GM19468 (cell line): ENCODE measurements around the gene LDLRAD3.
"Not testable (repeated sequence)": the region's sequence is repeated elsewhere in the genome, so short reads cannot be mapped to it uniquely, and the experiment has no call there.

Experiments
- ATAC-seq: cut with Tn5 transposase; IDR thresholded peaks from one replicate; pipeline ENCODE4 v1.9.1; 2021; ENCODE audit warnings: mild to moderate bottlenecking, moderate library complexity, moderate number of reproducible peaks; ENCODE audit not compliant: unreplicated experiment; ENCODE audit errors: extremely low read depth

Gene LDLRAD3

GRCh38 chr11:35943713-35944502 is at the start of gene LDLRAD3:
Gene LDLRAD3 (plus strand): TSS chr11:35944062. CDS start chr11:35944099, 37 bp downstream.
- ATAC-seq: peak; percentile 39

GRCh38 chr11:35897019-35897418 is 46.8 kb upstream of the LDLRAD3 start:
- ATAC-seq: no peak

DNA sequence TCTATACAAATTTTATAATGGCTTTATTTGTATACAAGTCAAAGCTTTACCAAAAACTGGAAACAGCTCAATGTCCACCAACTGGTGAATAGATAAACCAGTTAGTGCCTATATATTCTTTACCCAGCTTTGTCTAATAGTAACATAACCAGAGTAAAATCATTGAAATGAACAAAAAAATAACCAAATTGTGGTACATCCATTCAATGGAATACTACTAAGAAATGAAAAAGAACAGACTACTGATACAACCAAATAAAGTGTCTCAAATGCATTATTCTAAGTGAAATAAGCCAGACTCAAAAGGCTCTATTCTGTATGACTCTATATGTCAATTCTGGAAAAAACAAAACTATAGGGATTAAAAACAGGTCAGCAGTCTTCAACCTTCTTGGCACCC is 40.9 kb upstream of the LDLRAD3 start:
- ATAC-seq: no peak

DNA sequence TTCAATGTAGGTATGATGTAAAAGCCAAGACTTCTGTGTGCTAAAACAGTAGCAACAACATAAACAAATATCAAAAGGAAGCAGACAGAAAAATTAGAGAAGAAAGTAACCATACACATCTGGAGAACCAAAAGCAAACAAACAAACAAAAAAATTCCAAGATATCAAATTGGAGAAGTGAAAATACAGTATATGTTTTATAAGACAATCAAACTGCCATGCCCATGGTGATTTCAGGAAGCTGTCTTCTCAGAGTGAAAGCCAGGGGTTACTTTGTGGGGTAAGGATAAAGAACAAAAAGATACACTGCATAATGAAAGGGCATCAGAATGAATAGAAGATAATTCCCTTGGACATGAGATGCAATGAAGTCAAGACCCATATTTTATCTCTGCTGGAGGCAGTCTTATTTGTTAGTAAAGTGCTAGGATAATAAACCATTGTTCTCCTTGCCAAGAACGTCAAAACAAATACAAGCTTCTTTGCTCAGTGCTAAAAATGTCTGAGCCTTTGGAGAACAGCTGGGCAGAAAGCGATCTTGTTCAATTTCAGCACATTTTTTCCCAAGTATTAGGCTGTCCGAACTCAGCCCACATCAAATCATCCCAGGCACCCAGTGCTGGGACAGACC is 38.1 kb upstream of the LDLRAD3 start:
- no peak for ATAC-seq

- ATAC-seq: no peak
Measured at GRCh38 chr11:35906277-35906661, 37.6 kb upstream of the LDLRAD3 start.

DNA sequence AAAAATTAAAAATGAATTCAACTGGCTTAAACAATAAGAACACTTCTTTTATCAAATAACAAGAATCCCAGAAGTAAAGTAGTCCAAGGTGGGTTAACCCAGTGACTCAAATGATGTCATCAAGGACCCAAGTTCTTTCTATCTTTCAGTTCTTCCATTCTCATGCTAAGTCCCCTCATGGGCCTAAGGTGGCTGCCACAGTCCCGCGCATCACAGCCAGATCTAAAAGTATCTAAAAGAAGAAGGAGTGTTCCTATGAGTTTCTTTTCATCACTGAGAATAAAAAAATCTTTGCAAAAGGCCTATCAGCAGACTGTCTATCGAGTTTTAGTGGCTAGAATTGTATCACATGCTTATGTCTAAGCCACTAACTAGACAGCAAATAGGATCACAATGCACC is 37.2 kb upstream of the LDLRAD3 start:
- no peak for ATAC-seq

- ATAC-seq: peak; percentile 27
Measured at GRCh38 chr11:35907648-35908431, 36.0 kb upstream of the LDLRAD3 start.

GRCh38 chr11:35908432-35908771 is 35.5 kb upstream of the LDLRAD3 start:
- not testable (repeated sequence) for ATAC-seq

DNA sequence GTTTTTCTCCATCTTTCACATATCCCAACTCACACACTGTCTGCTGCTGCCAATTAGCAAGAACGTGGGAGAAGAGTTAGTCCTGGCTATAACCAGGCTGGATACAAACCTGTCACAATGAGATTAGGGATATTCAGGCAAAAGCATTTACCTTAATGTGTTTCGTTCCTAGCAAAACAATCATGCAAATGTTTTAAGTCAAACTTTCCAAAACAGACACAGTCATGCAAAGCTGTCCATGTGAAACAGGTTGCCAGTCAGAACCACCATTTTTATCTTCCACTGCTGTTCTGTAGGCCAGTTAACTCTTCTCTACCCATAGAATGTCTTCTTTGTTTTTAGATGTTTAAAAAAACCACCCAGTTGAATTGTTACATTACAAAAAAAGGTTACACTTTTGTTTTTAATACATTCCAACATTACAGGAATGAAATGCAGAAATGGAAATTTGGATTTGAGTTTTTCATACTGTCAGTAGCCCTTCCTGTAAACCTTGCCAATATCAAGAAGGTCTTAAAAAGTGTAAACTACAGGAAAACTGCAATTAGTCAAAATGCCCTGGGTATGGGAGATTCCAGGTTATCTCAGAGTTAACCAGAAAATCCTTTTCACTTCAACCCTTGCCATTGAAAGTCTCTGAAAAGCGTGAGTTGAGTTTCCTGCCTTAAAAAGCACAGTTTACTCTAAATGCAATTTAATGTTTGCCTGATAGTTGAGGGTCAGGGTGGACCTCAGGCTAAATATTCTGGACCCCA is 34.2 kb upstream of the LDLRAD3 start:
- no peak for ATAC-seq

- no peak for ATAC-seq
Measured at GRCh38 chr11:35911013-35911412, 32.8 kb upstream of the LDLRAD3 start.

GRCh38 chr11:35911616-35912165 is 32.2 kb upstream of the LDLRAD3 start:
- no peak for ATAC-seq

DNA sequence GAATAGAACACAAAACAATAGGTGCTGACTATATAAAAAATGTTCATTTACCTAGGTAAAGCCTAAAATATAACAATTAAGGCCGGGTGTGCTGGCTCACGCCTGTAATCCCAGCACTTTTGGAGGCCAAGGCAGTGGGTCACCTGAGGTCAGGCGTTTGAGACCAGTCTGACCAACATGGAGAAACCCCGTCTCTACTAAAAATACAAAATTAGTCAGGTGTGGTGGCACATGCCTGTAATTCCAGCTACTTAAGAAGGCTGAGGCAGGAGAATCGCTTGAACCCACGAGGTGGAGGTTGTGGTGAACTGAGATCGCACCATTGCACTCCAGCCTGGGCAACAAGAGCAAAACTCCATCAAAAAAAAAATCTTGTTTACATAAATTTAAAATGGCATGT is 31.4 kb upstream of the LDLRAD3 start:
- not testable (repeated sequence) for ATAC-seq

DNA sequence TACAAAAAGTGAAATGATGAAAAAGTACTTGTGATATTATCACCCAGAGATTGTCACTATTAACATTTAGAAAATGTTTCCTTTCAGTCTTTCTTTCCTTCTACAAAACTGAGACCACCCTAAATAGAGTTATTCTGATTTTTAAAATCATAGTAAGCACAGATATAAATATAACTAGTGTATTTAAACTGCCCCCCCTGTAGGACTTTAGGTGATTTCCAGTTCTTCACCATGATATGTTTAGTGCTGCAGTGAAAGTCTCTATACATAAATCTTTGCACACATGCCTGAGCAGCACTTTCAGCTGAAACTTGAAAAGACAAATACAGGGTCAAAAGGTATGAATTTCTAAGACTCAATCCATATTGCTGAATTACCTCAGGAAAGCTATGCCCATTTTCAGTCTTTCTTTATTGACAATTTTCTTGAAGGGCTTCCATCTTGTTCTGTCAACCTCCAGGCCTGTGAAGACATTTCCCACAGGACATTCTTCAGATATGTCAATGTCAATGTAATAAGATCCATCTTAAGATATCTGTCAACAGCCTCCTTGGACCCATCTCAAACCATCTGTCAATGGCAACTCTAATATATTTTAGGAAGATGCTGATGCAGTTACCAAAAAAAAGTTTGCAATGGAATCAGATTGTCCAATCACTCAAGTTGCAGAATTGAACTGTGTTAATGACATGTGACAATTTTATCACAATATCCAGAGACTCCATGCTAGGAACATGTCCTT is 30.8 kb upstream of the LDLRAD3 start:
- ATAC-seq: no peak

DNA sequence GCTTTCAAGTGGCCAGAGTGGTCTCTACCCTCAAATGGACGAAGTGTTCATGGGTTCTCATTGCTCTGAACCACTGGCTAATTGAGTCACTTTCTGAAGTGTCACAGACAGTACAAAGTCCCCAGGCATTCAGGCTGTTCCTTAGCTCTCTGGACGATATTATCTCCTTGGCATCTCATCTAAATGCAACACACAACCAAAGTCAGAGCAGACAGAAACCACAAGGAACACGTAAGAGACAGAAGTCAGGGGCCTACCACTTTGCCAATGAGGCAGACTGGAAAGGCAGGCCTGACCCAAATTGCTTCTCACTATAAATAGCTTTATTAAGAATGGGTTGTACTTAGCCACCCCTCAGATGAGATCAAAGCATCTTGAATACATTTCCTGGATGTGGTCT is 29.0 kb upstream of the LDLRAD3 start:
- no peak for ATAC-seq

GRCh38 chr11:35916270-35916669 is 27.6 kb upstream of the LDLRAD3 start:
- ATAC-seq: no peak

DNA sequence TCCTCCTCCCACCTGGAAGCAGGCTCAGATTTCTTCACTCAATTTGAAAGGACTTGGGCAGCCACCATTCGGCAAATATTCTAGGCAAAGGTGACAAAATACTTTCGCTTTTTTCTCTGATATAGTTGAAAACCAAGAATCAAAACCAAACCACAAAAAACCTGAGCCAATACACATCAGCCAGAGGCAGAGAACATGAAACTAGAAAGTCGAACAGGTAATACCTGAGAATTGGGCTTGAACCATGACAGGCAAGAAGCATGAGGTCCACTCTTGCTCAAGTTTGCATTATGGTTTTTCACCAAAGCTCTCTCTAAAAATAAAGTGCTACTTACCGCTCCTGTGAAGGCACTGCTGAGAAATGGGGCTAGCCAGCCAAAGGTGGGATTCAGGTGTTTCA is 26.2 kb upstream of the LDLRAD3 start:
- ATAC-seq: no peak

DNA sequence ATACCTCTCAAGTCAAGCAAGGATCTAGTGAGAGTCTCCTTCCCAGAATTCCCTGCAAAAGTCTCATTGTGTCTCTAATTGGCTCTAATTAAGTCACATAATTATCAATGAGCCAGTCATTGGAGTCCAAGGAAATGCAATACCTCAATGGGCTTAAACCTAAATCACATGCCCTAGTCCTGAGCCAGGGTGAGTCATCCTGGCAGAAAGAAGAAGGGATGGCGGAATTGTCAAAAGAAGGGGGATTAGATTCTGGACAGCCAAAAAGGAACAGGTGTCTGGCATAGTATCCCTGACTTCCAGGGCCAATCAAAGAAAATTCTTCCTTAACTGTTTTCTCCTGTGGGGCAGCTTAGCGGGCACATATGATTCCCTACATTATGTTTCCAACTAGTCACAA is 25.1 kb upstream of the LDLRAD3 start:
- no peak for ATAC-seq

- ATAC-seq: no peak
Measured at GRCh38 chr11:35919244-35919643, 24.6 kb upstream of the LDLRAD3 start.

DNA sequence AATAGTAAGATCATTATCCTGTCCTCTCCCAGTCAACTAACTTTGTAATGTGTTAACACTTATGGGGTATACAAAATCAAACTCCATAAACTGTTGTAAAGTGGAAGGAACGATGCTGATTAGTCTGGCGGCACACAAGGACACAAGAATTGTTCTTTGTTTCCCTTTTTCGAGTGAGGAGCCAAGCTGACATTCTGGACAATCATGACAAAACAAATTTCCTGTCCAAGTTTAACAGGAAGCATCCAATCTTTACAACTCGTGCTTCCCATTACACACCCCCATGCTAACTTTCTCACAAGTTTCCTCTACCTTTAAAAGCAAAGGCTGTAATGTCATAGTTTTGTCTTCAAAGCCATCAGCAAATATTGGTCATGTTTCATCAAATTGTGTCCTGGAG is 20.4 kb upstream of the LDLRAD3 start:
- no peak for ATAC-seq

DNA sequence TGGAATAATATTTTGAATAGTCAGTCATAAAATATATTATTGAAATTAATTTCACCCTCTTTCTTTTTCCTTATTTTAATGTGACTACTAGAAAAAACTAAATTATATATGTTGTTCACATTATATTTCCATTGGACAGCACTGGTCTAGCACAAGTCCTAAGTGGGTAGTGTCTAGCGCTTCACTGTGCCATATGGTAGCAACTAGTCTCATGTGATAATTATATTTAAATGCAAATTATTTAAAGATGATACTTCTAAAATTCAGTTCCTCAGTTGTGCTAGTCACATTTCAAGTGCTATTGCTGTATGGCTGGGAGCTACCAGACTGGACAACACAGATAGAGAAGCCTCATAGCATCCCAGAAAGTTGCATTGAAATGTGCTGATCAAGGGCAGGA is 19.1 kb upstream of the LDLRAD3 start:
- no peak for ATAC-seq
